Activated T-helper 1 cell treated with anti-CD3 and anti-CD28 coated beads, Interleukin-12 subunit alpha, Interleukin-12 subunit beta, Interleukin-2, Interleukin-4 antibody, amounts not matched to agents 30 ng/mL and 10 ng/mL and 1 ng/mL, durations not matched to agents 14 hours and 24 hours and 36 hours (primary cell): ENCODE data around the gene DYSF. TPM values are rescaled to one million over a fixed set of nuclear protein-coding genes. Genes with fewer than 3 reads are reported as not detected.

Experiments
- DNase-seq: peaks from one replicate; pipeline ENCODE4 v3.0.0; 2021; ENCODE audit warnings: low spot score
- H3K27ac Mint-ChIP-seq: one replicate; pipeline ENCODE4 v1.8.0; 2021; ENCODE audit warnings: mild to moderate bottlenecking, mixed read lengths
- H3K27me3 Mint-ChIP-seq: one replicate; pipeline ENCODE4 v1.8.0; 2022; ENCODE audit warnings: mild to moderate bottlenecking, moderate library complexity, mixed read lengths; ENCODE audit not compliant: insufficient read depth
- H3K36me3 Mint-ChIP-seq: one replicate; pipeline ENCODE4 v1.8.0; 2021; ENCODE audit warnings: low read depth, mixed read lengths
- H3K4me1 Mint-ChIP-seq: one replicate; pipeline ENCODE4 v1.8.0; 2021; ENCODE audit warnings: low read depth, mixed read lengths
- H3K4me3 Mint-ChIP-seq: one replicate; pipeline ENCODE4 v1.8.0; 2021; ENCODE audit warnings: mild to moderate bottlenecking, moderate library complexity, mixed read lengths
- H3K9me3 Mint-ChIP-seq: one replicate; pipeline ENCODE4 v1.8.0; 2021; ENCODE audit warnings: mixed read lengths
- intact Hi-C: fragments of 100-400 bp; cut with micrococcal nuclease; formaldehyde crosslinking; loops from one replicate; pipeline ENCODE4 v1.15.1; 2024
- total RNA-seq: library from RNA; stranded (reverse); gene quantifications from 2 replicates; pipeline ENCODE4 v1.2.3, GENCODE V29; 2022

The DYSF gene
- total RNA-seq, 1 donor from 2014 or later, result not detected

DNA sequence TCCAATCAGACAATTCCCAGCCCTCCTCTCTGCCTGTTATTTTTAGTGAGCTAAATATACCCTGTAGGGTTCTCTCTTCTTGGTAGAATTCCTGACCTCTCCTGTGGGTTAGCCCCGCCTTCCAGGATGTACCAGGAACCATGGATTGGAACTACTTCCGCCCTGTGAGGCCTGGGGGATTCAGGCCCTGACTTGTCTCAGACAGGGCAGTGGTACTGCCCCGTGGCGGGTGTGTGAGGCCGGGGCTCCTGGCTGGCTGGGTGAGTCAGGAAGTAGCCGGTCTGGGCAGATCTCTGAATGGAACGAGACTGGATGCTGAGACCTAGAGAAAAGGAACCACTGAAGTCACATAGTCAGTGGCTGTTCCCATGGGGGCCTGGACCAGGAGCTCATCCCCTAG is 50.5 kb downstream of the DYSF start:
- H3K4me3 Mint-ChIP-seq, result no peak overlapping the region
- no peaks in the 10 kb centered on the region for H3K9me3 Mint-ChIP-seq
- peaks cover 4% of the 10 kb centered on the region for H3K27me3 Mint-ChIP-seq

GRCh38 chr2:71504611-71505010 is 51.2 kb downstream of the DYSF start:
- H3K27me3 Mint-ChIP-seq, result peaks cover 2% of the 10 kb centered on the region
- no peaks in the 10 kb centered on the region for H3K9me3 Mint-ChIP-seq
- H3K4me1 Mint-ChIP-seq, result no peaks in the 10 kb centered on the region
- DNase-seq, result no peak
- no peak overlapping the region for H3K4me3 Mint-ChIP-seq
- intact Hi-C loops, result no loop called here
- H3K27ac Mint-ChIP-seq, result no peak overlapping the region
- no peaks in the 10 kb centered on the region for H3K36me3 Mint-ChIP-seq

More for the DNA sequence above, 50.5 kb downstream of the DYSF start:
- intact Hi-C loops, result no loop called here
- DNase-seq, result no peak
- Mint-ChIP-seq H3K36me3 (no peaks in the 10 kb centered on the region), H3K27ac (no peak overlapping the region), H3K4me1 (no peaks in the 10 kb centered on the region)

GRCh38 chr2:71505086-71505769 is 51.9 kb downstream of the DYSF start:
- Mint-ChIP-seq H3K27ac (no peak overlapping the region), H3K4me1 (peaks cover 4% of the 10 kb centered on the region), H3K27me3 (peaks cover 7% of the 10 kb centered on the region), H3K36me3 (no peaks in the 10 kb centered on the region), H3K9me3 (no peaks in the 10 kb centered on the region), H3K4me3 (no peak overlapping the region)
- intact Hi-C loops, result no loop called here
- no peak for DNase-seq

DNA sequence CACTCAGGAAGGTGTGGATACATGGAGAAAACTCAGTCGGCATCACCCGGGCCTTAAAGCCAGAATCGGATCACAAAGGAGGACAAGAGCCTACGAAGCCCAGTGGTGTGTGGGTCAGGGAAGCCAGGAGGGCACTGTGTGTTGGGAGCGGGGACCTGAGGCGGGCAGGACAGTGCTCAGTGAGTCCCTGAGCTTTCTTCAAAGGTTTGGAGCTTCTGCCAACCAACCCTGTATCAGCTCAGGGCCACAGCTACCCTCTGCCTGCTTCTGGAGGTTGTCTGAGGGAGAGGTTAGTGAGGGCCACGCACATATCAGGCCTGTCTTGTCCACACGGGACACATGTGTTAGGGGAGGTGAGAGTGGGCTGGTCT is 52.4 kb downstream of the DYSF start:
- intact Hi-C loops, result no loop called here
- H3K36me3 Mint-ChIP-seq, result no peaks in the 10 kb centered on the region
- no peak overlapping the region for H3K27ac Mint-ChIP-seq
- H3K4me1 Mint-ChIP-seq, result peaks cover 5% of the 10 kb centered on the region
- no peak overlapping the region for H3K4me3 Mint-ChIP-seq
- H3K9me3 Mint-ChIP-seq, result no peaks in the 10 kb centered on the region
- no peak for DNase-seq
- H3K27me3 Mint-ChIP-seq, result peaks cover 7% of the 10 kb centered on the region

GRCh38 chr2:71506222-71507153 is 53.1 kb downstream of the DYSF start:
- intact Hi-C loops, result no loop called here
- H3K27me3 Mint-ChIP-seq, result peaks cover 7% of the 10 kb centered on the region

DNA sequence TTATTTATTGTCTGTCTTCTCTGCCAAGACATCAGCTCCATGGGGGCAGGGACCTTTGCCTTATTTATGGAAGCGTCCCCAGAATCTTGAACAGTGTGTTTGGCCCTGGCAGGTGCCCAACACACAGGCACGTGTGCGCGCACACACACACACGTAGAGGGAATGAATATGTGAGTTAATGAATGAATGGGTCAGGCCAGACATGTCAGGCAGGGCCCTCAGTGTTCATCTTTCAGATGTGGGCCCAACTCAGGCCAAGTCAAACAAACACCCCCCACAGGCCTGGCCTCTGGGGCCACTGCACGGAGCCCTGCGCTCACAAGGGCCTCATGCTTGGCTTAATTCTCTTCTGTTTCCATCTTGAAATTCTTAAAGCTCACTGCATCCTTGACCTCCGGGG is 54.1 kb downstream of the DYSF start:
- H3K4me3 Mint-ChIP-seq, result no peak overlapping the region
- no peaks in the 10 kb centered on the region for H3K9me3 Mint-ChIP-seq
- H3K27ac Mint-ChIP-seq, result no peak overlapping the region
- H3K27me3 Mint-ChIP-seq, result peaks cover 7% of the 10 kb centered on the region
- DNase-seq, result no peak
- no peaks in the 10 kb centered on the region for H3K36me3 Mint-ChIP-seq
- peaks cover 5% of the 10 kb centered on the region for H3K4me1 Mint-ChIP-seq
- intact Hi-C loops, result no loop called here

More at GRCh38 chr2:71506222-71507153, 53.1 kb downstream of the DYSF start:
- no peak for DNase-seq
- H3K4me3 Mint-ChIP-seq, result no peak overlapping the region
- no peak overlapping the region for H3K27ac Mint-ChIP-seq
- H3K36me3 Mint-ChIP-seq, result no peaks in the 10 kb centered on the region
- H3K9me3 Mint-ChIP-seq, result no peaks in the 10 kb centered on the region
- H3K4me1 Mint-ChIP-seq, result peaks cover 5% of the 10 kb centered on the region

DNA sequence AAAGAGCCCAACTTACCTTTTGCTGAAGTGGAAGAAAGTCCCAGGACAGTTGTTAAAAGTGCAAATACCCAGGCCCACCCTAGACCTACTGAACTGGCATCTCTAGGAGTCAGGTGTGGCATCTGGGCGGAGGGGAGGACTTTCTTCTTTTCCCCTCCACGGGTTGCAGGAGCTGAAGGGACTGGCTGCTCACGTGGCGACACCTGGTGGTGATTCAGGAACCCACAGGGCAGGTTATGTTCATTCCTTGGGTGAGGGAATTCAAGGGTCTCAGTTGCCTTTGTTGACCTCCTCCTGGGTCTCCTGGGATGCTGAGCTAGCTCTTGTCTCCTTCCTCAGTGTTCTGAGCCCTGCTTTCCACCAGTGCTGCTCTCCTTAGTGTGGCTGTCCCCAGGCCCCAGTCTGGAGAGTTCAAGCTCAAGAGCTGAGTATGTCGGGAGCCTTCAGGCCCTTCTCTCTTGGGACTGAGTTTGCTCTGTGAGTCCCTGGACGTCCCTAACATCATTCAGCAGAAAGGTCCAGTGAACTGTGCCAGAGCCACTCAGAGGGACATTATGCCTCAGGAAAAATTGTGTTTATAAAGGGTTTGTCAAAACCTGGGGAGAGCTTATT is 56.9 kb downstream of the DYSF start:
- Mint-ChIP-seq H3K27ac (no peak overlapping the region), H3K27me3 (peaks cover 7% of the 10 kb centered on the region), H3K4me3 (no peak overlapping the region), H3K4me1 (peaks cover 5% of the 10 kb centered on the region), H3K36me3 (no peaks in the 10 kb centered on the region), H3K9me3 (no peaks in the 10 kb centered on the region)
- peak; percentile 48 for DNase-seq
- intact Hi-C loops, result loop anchor here (1.0 kb wide), 4 partner anchors 49 to 353 kb away; partner anchors contain the start of gene PAIP2B

DNA sequence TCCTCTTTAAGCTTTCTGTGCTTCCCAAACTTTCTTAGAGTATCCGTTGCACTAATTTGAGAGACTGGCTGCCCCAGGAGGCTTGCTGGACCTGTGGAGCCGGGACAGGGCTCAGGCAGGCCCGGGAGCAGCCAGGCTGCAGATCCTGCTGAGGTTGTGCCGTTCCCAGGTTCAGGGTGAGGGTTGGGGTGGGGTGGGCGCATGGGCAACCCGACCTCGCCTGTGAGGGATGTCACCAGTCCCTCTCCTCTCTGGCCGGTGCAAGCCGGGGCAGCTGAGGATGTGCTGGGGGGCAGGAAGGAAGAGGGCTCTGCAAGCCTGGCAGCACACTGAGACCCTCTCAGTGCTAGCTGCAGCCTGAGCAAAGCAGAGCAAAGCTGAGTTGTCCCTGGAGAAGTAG is 57.6 kb downstream of the DYSF start:
- H3K4me3 Mint-ChIP-seq, result no peak overlapping the region
- peaks cover 5% of the 10 kb centered on the region for H3K4me1 Mint-ChIP-seq
- peaks cover 7% of the 10 kb centered on the region for H3K27me3 Mint-ChIP-seq
- H3K27ac Mint-ChIP-seq, result no peak overlapping the region
- no peaks in the 10 kb centered on the region for H3K36me3 Mint-ChIP-seq
- no peak for DNase-seq
- intact Hi-C loops, result loop anchor here (1.0 kb wide), 4 partner anchors 50 to 354 kb away; partner anchors contain the start of gene PAIP2B
- no peaks in the 10 kb centered on the region for H3K9me3 Mint-ChIP-seq

DNA sequence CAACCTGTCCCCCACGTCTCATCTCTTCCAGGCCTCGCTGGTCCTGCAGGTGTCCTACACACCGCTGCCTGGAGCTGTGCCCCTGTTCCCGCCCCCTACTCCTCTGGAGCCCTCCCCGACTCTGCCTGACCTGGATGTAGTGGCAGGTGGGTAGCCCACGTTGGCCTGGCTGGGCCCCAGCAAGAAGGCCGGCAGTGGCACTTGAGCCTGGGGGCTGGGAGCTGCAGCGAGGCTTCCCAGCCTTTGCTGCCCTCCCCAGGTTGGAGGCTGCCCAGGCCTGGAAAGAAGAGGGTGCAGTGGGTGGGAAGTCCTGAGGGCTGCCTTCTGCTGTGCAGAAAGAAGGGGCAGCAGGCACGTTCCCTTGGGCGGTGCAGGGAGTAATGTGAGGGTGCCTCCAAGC is 58.4 kb downstream of the DYSF start:
- DNase-seq, result no peak
- Mint-ChIP-seq H3K9me3 (no peaks in the 10 kb centered on the region), H3K4me3 (no peak overlapping the region), H3K4me1 (peaks cover 5% of the 10 kb centered on the region), H3K36me3 (no peaks in the 10 kb centered on the region), H3K27me3 (peaks cover 7% of the 10 kb centered on the region), H3K27ac (no peak overlapping the region)
- intact Hi-C loops, result no loop called here

DNA sequence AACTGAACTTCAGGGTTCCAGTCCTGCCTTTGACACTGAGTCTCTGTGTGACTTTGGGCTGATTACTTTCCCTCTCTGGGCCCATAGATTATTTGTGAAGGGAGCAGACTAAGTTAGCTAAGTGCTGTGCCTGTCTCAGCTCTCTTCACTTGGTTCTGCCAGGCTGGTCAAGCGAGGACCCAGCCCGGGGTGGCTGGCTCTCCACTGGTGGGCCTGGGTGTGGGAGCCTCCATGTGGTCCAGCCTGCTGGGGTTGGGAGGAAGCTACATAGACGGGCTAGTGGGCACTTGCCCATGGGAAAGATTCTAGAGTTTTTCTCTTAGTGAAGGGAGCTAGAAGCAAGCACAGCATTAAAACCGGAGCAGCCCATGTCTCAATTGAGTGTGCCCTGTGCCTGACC is 59.0 kb downstream of the DYSF start:
- no peaks in the 10 kb centered on the region for H3K36me3 Mint-ChIP-seq
- peaks cover 7% of the 10 kb centered on the region for H3K27me3 Mint-ChIP-seq
- H3K27ac Mint-ChIP-seq, result no peak overlapping the region
- no peak for DNase-seq
- H3K4me1 Mint-ChIP-seq, result peaks cover 5% of the 10 kb centered on the region
- no peaks in the 10 kb centered on the region for H3K9me3 Mint-ChIP-seq
- intact Hi-C loops, result no loop called here
- H3K4me3 Mint-ChIP-seq, result no peak overlapping the region

DNA sequence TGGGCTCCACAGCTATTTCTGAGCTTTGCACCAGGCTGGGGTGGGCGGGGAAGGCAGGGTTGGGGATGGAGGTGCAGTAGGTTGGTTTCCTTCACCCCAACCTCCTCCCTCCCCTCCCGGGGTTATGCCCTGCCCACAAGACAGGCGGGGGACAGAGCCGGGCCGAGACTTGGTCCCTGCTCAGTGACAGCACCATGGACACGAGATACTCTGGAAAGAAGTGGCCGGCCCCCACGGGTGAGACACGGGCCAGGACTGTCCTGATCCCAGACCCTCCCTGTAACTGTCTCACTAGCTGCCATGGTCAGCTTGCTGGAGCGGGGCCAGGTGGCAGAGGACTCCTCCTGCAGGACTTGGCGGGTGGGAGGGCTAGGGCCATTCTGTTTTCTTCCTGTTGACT is 59.7 kb downstream of the DYSF start:
- Mint-ChIP-seq H3K36me3 (no peaks in the 10 kb centered on the region), H3K9me3 (no peaks in the 10 kb centered on the region), H3K27me3 (peaks cover 6% of the 10 kb centered on the region), H3K4me3 (no peak overlapping the region), H3K27ac (no peak overlapping the region), H3K4me1 (peaks cover 5% of the 10 kb centered on the region)
- intact Hi-C loops, result no loop called here
- DNase-seq, result no peak

GRCh38 chr2:71513721-71514120 is 60.4 kb downstream of the DYSF start:
- Mint-ChIP-seq H3K9me3 (no peaks in the 10 kb centered on the region), H3K4me3 (no peak overlapping the region), H3K27ac (no peak overlapping the region), H3K27me3 (peaks cover 9% of the 10 kb centered on the region), H3K4me1 (peaks cover 5% of the 10 kb centered on the region), H3K36me3 (no peaks in the 10 kb centered on the region)
- no peak for DNase-seq
- intact Hi-C loops, result no loop called here
